ENCODE measurements around the gene RGS3.
A peak's percentile ranks its signal among the peaks of the same experiment; 100 is the strongest.

Gene RGS3

DNA sequence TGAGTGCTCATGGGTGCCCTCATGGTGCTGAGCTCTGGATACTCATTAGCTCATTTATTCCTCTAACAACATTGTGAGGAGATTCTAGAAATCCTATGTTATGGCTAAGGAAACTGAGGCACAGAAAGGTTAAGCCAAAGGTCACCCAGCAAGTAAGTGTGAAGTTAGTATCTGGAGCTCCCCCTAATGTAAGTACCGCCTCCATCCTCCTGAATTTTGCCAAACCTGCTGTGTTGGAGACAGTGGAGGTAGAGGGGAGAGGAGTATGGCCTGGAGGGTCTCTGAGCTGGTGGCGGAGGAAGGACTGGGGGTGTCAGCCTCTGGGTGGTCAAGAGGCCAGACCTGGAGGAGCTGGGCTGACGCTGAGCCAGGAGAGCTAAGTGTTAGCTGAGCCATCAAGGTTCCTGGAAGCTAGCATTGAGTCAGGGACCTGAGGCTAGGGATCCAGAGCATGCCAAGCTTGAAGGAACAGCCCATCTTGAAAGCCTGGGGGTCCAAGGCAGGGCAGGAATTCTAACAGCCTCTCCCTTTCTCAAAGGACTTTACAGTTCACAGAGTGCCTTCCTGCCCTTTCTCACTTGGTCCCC is 114.8 kb downstream of the RGS3 start:
- DNase-seq (ENCODE audit: low read depth), result no peak
- peak overlapping the region; percentile 25 for H3K4me3 ChIP-seq (ENCODE audit: low read depth, low read length)
- TF ChIP-seq CTCF (IDR thresholded peaks at IDR 0.05; ENCODE audit: insufficient read depth, low read depth, low read length, missing control alignments), result no peak

- peak overlapping the region; percentile 25 for H3K4me3 ChIP-seq (ENCODE audit: low read depth, low read length)
- TF ChIP-seq CTCF (IDR thresholded peaks at IDR 0.05; ENCODE audit: insufficient read depth, low read depth, low read length, missing control alignments), result no peak
- DNase-seq (ENCODE audit: low read depth), result peak; percentile 95
Observed at GRCh38 chr9:113578882-113579282, 115.4 kb downstream of the RGS3 start.

DNA sequence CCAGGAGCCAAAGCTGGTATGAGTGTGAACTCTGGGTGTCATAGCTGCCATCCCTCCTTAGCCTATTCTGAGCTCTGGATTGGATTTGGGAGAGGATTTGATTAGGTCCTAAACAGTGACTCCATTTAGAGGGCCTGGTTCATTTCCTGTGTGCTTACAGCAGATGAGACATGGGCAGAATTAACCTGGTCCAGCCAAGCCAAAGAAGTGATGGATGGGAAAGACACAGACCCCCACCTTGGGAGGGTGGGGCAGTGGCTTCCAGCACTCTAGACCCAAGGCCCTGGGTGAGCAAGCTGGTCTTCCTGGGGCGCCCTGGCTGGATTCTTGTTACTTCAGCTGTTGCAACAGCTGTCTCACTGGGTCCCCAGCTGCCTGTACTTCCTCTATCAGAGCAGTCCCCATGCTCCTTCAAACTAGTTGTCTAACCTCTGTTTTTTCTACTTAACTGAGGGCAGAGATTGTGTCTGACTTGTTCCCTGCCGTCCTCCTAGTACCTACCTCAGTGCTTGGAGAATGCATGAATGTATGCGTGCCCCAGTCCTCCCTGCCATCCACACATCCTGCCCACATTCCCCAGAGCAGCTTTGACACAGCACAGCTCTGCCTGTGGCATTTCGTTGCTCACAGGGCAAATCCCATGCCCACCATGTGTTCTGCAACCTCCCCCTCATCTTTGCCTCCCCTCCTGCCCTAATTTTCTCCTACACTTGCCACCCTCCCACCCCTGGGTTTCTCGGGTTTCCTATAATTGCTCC is 115.9 kb downstream of the RGS3 start:
- DNase-seq (ENCODE audit: low read depth), result peak; percentile 76
- TF ChIP-seq CTCF (IDR thresholded peaks at IDR 0.05; ENCODE audit: insufficient read depth, low read depth, low read length, missing control alignments), result no peak
- H3K4me3 ChIP-seq (ENCODE audit: low read depth, low read length), result peak overlapping the region; percentile 2

DNA sequence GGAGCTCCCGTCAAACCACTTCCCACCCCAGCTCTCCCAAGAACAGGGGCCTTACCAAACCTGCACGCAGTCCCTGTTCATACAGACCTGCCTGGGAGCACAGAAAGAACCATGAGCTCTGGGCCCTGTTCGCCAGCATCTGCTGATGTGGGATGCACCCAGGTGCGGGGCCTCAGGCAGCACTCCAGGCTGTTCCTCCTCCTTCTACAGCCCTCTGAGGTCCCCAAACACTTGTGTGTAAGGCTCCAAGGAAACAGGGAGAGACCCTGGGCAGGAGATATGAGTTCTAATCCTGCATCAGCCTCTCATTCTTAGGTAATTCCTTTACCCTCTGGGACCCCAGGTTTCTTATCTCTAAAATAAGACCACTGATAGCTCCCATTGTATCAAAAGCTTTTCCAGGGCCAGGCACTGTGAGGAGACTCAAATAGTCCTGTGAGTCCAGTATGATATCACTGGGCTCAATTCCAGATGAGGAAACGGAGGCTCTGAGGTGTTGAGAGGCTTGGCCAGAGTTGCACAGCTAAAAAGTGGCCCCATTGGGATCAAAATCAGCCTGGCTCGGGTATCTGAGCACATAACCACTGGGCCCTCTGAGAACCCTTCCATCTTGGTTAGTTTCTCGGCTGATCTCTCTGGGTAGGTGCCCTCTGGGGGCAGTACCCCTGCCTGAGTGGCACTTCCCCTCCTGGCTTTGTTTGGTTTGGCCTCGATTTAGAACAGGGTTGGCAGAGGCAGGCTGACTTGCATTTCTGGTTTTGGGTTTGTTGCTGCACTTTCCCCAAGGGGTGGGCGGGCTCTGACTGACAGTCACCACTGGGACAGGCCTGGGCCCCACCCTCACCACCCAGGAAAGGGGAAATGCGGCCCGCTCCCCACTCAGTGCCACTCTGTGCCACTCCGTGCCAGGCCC is 116.8 kb downstream of the RGS3 start:
- H3K4me3 ChIP-seq (ENCODE audit: low read depth, low read length), result peak overlapping the region; percentile 42
- peak; percentile 65 for DNase-seq (ENCODE audit: low read depth)
- TF ChIP-seq CTCF (IDR thresholded peaks at IDR 0.05; ENCODE audit: insufficient read depth, low read depth, low read length, missing control alignments), result no peak

GRCh38 chr9:113580954-113581311 is 117.4 kb downstream of the RGS3 start:
- TF ChIP-seq CTCF (IDR thresholded peaks at IDR 0.05; ENCODE audit: insufficient read depth, low read depth, low read length, missing control alignments), result no peak
- H3K4me3 ChIP-seq (ENCODE audit: low read depth, low read length), result peak overlapping the region; percentile 42
- no peak for DNase-seq (ENCODE audit: low read depth)

DNA sequence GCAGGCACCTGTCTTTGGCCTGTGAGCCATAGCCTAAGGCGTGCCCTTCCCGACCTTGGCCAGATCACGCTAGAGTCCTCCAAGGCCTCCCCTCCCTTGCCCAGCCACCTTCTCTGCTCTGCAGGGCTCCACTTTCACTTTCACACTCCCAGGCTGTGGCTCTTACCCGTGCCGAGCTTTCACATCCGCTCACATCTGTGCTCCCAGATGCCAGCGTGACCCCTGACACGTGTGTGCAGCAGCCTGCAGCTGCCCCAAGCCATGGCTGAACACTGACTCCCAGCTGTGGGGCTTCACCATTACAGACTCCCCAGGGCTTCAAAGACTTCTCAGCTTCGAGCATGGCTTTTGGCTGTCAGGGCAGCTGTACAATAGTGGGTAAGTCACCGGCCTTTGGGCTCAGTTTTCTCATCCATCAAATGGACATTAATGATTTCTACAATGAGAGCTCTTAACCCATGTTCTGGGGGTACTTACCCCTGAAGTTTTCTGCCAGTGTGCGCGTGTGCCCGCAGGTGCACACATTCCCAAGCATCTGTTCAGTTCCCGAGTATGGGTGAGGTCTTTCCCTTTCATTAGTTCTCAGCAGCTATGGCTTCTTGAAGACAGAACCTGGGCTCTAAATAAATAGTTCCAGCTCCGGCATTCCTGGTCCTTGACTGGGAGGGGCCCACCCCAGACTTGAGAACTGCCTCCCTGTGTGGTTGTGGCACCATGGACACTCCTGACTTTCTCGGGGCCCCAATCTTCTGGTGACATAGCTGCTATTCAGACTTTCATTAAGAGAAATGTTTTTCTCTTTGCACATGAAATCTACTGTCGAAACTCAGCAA is 118.6 kb downstream of the RGS3 start:
- H3K4me3 ChIP-seq (ENCODE audit: low read depth, low read length), result peak overlapping the region; percentile 42
- DNase-seq (ENCODE audit: low read depth), result peak; percentile 99
- TF ChIP-seq CTCF (IDR thresholded peaks at IDR 0.05; ENCODE audit: insufficient read depth, low read depth, low read length, missing control alignments), result peak; percentile 64
